ENCODE results near the gene RTEL1. TPM values are rescaled to one million over a fixed set of nuclear protein-coding genes. Genes with fewer than 3 reads are reported as not detected.

RTEL1 gene
- total and polyA plus RNA-seq, 3 donors from 2014 or later: 34.2 to 84.6 (median 56.8) TPM

DNA sequence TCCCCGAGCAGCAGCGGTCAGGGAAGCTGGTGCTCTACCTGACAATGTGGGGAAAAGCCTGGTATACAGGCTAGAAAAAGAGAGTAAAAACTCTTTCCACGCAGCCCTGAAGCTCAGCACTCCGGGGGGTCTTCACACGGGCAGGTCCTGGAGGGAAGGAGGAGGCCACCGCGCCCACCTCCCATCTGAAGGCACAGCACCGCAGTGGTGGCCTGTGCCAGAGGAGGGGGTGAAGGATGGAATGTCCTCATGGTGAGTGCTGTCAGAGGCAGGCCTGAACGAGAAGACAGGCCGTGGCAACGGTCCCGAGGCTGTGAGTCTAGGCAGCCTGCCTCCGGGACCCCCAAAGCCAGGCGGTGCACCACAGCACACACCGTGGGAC is 87.3 kb downstream of the RTEL1 start:
- Histone ChIP-seq H3K4me3 (no peak overlapping the region), H3K4me1 (peaks cover 29% of the 10 kb centered on the region), H3K36me3 (ENCODE audit: low read depth, missing control alignments) (no peaks in the 10 kb centered on the region), H3K27ac (peak overlapping the region in 1 of 2 donors; percentile 15), H3K9me3 (no peaks in the 10 kb centered on the region), H3K27me3 (no peaks in the 10 kb centered on the region)
- TF ChIP-seq, protein P1, sequence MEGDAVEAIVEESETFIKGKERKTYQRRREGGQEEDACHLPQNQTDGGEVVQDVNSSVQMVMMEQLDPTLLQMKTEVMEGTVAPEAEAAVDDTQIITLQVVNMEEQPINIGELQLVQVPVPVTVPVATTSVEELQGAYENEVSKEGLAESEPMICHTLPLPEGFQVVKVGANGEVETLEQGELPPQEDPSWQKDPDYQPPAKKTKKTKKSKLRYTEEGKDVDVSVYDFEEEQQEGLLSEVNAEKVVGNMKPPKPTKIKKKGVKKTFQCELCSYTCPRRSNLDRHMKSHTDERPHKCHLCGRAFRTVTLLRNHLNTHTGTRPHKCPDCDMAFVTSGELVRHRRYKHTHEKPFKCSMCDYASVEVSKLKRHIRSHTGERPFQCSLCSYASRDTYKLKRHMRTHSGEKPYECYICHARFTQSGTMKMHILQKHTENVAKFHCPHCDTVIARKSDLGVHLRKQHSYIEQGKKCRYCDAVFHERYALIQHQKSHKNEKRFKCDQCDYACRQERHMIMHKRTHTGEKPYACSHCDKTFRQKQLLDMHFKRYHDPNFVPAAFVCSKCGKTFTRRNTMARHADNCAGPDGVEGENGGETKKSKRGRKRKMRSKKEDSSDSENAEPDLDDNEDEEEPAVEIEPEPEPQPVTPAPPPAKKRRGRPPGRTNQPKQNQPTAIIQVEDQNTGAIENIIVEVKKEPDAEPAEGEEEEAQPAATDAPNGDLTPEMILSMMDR (IDR thresholded peaks at IDR 0.05): no peak
- no peak for TF ChIP-seq POLR2A (IDR thresholded peaks at IDR 0.05)
- WGBS, 2 donors: 77 to 79% methylated on average over 13 to 15 of the region's 15 CpGs
- intact Hi-C loops (cut with DNase I; ENCODE audit: low total_unique reads): no loop called here
- DNase-seq: no peak

Small RNA genes within 50 kb of the gene (small RNA-seq; reads per million reads assigned to genes)
- gene LIME1 (0 to 0.18 reads per million in 2 donors), gene TNFRSF6B (0 reads per million in 2 donors)

Other genes with a start within 250 kb of the RTEL1 start
- gene KCNQ2, start 185.7 kb upstream of the RTEL1 start, total RNA-seq: 10 to 100 TPM; 49.2 to 60.9 TPM
- gene KCNQ2, start 185.7 kb upstream of the RTEL1 start, polyA plus RNA-seq (ENCODE audit: insufficient read depth, low read depth, low replicate concordance): 36.2 TPM
- 10 to 100 TPM in 1 of 2 donors, 1 to 10 TPM in 1; 9.8 to 15.9 TPM for gene EEF1A2, start 159.2 kb upstream of the RTEL1 start, total RNA-seq
- gene EEF1A2, start 159.2 kb upstream of the RTEL1 start, polyA plus RNA-seq (ENCODE audit: insufficient read depth, low read depth, low replicate concordance): 19.1 TPM
- 100 to 1,000 TPM; 431 to 529 TPM for gene PPDPF, start 137.5 kb upstream of the RTEL1 start, total RNA-seq
- 207 TPM for gene PPDPF, start 137.5 kb upstream of the RTEL1 start, polyA plus RNA-seq (ENCODE audit: insufficient read depth, low read depth, low replicate concordance)
- under 1 TPM in 1 of 2 donors, not detected in 1; 0.37 TPM for gene PTK6, start 120.9 kb upstream of the RTEL1 start, total RNA-seq
- gene PTK6, start 120.9 kb upstream of the RTEL1 start, polyA plus RNA-seq (ENCODE audit: insufficient read depth, low read depth, low replicate concordance): 0.26 TPM
- gene SRMS, start 110.6 kb upstream of the RTEL1 start, total RNA-seq: under 1 TPM; 0.19 to 0.24 TPM
- 0.42 TPM for gene SRMS, start 110.6 kb upstream of the RTEL1 start, polyA plus RNA-seq (ENCODE audit: insufficient read depth, low read depth, low replicate concordance)
- 100 to 1,000 TPM in 1 of 2 donors, 10 to 100 TPM in 1; 85.4 to 121 TPM for gene FNDC11, start 104.2 kb upstream of the RTEL1 start, total RNA-seq
- 147 TPM for gene FNDC11, start 104.2 kb upstream of the RTEL1 start, polyA plus RNA-seq (ENCODE audit: insufficient read depth, low read depth, low replicate concordance)
- 10 to 100 TPM; 13.5 to 22.9 TPM for gene HELZ2, start 84.1 kb upstream of the RTEL1 start, total RNA-seq
- gene HELZ2, start 84.1 kb upstream of the RTEL1 start, polyA plus RNA-seq (ENCODE audit: insufficient read depth, low read depth, low replicate concordance): 7.1 TPM
- 10 to 100 TPM; 31.0 to 33.1 TPM for gene GMEB2, start 31.2 kb upstream of the RTEL1 start, total RNA-seq
- 20.3 TPM for gene GMEB2, start 31.2 kb upstream of the RTEL1 start, polyA plus RNA-seq (ENCODE audit: insufficient read depth, low read depth, low replicate concordance)
- 10 to 100 TPM in 1 of 2 donors, 1 to 10 TPM in 1; 8.4 to 16.5 TPM for gene STMN3, start 4.9 kb upstream of the RTEL1 start, total RNA-seq
- gene STMN3, start 4.9 kb upstream of the RTEL1 start, polyA plus RNA-seq (ENCODE audit: insufficient read depth, low read depth, low replicate concordance): 15.1 TPM
- 10 to 100 TPM; 26.2 to 30.5 TPM for gene TNFRSF6B, start 38.3 kb downstream of the RTEL1 start, total RNA-seq
- gene TNFRSF6B, start 38.3 kb downstream of the RTEL1 start, polyA plus RNA-seq (ENCODE audit: insufficient read depth, low read depth, low replicate concordance): 3.0 TPM
- 10 to 100 TPM; 55.4 to 55.6 TPM for gene ARFRP1, start 49.7 kb downstream of the RTEL1 start, total RNA-seq
- gene ARFRP1, start 49.7 kb downstream of the RTEL1 start, polyA plus RNA-seq (ENCODE audit: insufficient read depth, low read depth, low replicate concordance): 37.8 TPM
- gene ZGPAT, start 49.7 kb downstream of the RTEL1 start, total RNA-seq: 10 to 100 TPM; 53.1 to 57.3 TPM
- gene ZGPAT, start 49.7 kb downstream of the RTEL1 start, polyA plus RNA-seq (ENCODE audit: insufficient read depth, low read depth, low replicate concordance): 43.1 TPM
- gene LIME1, start 78.4 kb downstream of the RTEL1 start, total RNA-seq: 10 to 100 TPM; 41.4 to 47.4 TPM
- gene LIME1, start 78.4 kb downstream of the RTEL1 start, polyA plus RNA-seq (ENCODE audit: insufficient read depth, low read depth, low replicate concordance): 5.6 TPM
- 100 to 1,000 TPM; 123 to 141 TPM for gene SLC2A4RG, start 81.5 kb downstream of the RTEL1 start, total RNA-seq
- gene SLC2A4RG, start 81.5 kb downstream of the RTEL1 start, polyA plus RNA-seq (ENCODE audit: insufficient read depth, low read depth, low replicate concordance): 64.4 TPM
- gene ZBTB46, start 173.0 kb downstream of the RTEL1 start, total RNA-seq: 10 to 100 TPM; 12.5 to 15.4 TPM
- gene ZBTB46, start 173.0 kb downstream of the RTEL1 start, polyA plus RNA-seq (ENCODE audit: insufficient read depth, low read depth, low replicate concordance): 5.2 TPM
- gene ABHD16B, start 203.2 kb downstream of the RTEL1 start, total RNA-seq: 10 to 100 TPM; 13.8 to 20.9 TPM
- gene ABHD16B, start 203.2 kb downstream of the RTEL1 start, polyA plus RNA-seq (ENCODE audit: insufficient read depth, low read depth, low replicate concordance): 10.8 TPM
- 100 to 1,000 TPM; 100 to 132 TPM for gene TPD52L2, start 207.0 kb downstream of the RTEL1 start, total RNA-seq
- 89.9 TPM for gene TPD52L2, start 207.0 kb downstream of the RTEL1 start, polyA plus RNA-seq (ENCODE audit: insufficient read depth, low read depth, low replicate concordance)
- gene DNAJC5, start 236.8 kb downstream of the RTEL1 start, total RNA-seq: 10 to 100 TPM; 58.2 to 64.8 TPM
- gene DNAJC5, start 236.8 kb downstream of the RTEL1 start, polyA plus RNA-seq (ENCODE audit: insufficient read depth, low read depth, low replicate concordance): 35.6 TPM

Measured in testis (tissue), 3 donors.